NK-92 (cell line): Measurements from ENCODE around the gene SLC16A8.

Source experiments
- DNase-seq: peaks from one replicate; lab custom pipeline; 2025; ENCODE audit not compliant: unreplicated experiment; lab: John Stamatoyannopoulos, UW

SLC16A8 gene

GRCh38 chr22:38032681-38033521 lies 51.1 kb downstream of the SLC16A8 start:
- no peak for DNase-seq

DNA sequence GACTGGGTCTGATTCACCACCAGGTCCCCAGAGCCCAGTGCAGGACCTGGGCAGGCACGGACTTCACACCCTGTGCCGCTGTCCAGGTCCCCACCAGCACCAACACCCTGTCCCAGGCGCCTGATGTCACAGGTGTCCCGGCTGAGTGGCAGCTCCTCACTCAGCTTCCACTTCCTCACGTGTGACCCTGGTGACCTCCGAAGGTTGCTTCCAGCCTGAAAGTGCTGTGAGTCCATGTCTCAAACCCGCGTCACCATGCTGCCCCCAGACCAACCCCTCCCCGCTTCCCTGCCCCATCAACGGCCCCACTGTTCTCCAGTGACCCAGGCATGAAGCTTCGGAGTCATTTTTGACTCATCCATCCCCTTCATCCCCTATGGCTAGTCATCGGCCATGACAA lies 52.5 kb downstream of the SLC16A8 start:
- DNase-seq: no peak

- DNase-seq: no peak
Measured at GRCh38 chr22:38030311-38031133, 53.5 kb downstream of the SLC16A8 start.

DNA sequence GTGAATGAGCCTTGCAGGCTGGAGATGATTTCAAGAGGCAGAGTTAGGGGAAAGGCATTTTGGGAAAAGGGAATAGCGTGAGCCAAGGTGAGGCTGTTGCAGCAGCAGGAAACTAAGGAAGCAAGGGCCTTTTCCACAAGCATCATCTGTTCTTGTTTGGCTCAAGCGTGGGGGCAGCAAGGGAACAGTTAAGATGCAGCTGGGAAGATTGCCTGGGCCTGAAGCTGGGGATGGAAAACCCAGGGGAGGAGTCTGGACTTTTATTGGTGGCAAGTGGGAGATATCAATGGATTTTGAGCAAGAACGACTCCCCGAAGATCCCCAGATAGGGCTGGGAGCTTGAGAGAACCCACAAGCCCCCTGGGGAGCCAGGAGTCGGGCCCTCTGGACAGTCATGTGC lies 54.1 kb downstream of the SLC16A8 start:
- no peak for DNase-seq

DNA sequence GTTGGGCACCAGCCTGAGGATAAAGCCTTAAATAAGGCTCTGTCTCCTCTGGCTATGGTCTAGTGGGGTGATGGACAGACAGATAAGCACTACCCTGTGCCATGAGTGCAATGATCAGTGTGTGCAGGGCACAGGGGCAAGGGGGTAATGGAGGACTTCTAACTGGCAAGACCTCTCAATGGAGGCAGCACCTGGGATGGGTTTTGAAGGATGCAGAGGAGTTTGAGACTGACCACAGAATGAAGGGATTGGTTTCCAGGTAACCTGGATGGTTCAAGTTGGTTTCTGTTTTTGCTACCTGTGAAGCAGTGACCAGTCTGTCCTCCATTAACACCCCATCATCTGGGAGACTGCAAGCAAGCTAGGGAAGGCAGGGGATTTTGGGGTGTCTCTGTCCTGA lies 54.6 kb downstream of the SLC16A8 start:
- no peak for DNase-seq

DNA sequence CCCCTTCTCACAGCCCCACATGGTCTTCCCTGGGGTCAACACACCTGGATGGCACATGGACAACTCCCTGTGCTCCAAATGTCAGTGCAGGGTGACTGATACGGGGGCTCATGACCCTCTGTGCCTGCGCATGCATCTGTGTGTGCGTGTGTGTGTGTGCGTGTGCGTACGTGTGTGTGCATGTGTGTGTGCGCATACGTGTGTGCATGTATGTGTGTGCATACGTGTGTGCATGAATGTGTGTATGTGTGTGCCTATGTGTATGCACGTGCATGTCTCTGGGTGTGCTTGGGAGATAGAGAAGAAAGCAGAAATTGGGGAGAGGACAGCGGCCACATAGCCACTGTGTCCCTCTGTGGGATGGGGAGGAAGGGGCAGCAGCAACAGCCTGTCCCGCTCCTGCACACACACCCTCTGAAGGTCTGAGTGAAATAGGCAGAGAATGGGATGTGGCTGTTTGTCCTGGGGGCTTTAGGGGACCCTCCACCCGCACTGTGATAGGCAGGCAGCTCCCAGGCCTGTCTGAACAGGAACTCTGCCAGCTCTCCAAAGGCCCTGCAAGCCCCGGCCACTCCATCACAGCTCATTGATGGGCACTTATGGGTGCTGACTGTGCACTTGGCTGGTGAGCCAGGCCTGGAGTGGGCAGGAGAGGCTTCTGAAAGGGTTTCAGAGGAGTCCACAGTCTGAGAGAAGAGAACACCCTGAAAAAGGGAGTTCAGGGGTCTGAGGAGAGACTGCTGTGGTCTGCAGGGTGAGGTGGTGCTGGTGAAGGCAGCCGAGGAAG lies 55.4 kb downstream of the SLC16A8 start:
- no peak for DNase-seq
